NCI-H1694 (cell line): ENCODE measurements around the gene MAP7D2.

Experiments used
- DNase-seq: peaks from one replicate; lab custom pipeline; 2025; lab: John Stamatoyannopoulos, UW

The MAP7D2 gene

DNA sequence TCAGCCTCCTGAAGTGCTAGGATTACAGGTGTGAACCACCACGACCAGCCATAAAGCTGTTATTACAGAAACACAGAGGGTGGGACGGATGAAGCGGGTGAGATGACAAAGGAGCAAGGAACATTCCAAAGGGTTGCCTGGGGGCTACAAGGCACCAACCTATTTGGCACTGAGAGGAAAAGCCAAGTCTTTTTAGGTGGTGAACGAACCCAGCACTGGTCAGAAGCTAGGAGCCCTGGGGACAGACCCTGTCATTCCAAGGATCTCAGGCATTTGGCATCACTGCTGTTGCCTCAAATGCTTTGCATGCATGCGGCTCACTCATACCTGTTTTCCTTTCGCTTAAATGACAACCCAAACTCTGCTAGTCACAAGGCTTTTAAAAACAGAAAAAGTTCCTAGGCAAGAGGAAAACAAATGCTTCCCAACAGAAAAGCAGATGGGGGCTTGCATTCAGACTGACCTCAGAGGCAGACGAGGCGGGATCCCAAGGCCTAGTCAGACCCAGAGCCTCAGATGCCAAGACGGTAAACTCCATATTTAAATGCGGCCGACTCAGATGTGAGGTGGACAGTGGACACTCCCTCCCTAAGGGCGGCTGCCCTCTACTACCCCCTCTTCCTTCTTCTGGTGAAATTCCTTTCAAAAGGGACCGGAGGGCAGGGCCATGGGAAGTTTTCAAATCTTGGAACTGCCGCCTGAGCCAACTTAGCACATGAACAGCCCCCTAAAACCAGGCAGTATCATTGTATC is 4.5 kb downstream of the MAP7D2 start:
- DNase-seq = no peak

DNA sequence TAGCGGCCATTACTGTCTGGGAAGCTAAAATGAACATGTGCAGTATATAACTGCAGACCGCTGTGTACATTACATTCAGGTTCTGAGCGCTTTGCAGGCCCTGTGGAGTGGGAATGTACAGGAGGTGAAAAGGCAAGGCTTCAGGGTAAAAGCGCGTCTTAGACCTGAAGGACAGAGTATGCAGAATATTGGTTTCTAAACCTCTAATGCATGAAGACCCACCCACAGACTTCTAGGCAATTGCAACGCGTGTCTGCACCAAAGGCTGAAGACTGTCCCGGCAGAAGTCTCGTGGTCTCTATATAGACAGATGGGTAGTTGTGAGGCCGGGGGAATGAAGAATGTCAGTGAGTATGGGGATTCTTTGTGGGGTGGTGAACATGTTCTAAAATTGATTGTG is 5.4 kb downstream of the MAP7D2 start:
- no peak for DNase-seq

- DNase-seq = no peak
Observed at GRCh38 chrX:20101934-20102581, 14.6 kb downstream of the MAP7D2 start.

DNA sequence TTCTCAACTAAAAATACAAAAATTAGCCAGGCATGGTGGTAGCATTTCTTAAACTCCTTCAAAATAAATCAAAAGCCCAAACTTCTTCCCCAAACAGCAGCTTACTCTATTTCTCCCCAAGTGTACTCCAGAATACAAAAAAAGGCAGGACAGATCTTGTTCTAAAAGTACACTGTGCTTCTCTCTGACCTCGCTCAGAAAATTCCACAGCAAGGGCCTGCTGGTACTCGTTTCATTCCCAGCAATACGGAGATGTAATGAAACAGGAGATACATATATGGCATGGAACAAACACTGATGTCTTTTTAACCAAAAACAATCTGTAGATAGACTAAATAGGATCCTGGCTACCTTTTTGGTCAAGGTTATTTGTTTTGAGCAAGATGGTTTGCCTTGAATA is 25.2 kb downstream of the MAP7D2 start:
- no peak for DNase-seq

DNA sequence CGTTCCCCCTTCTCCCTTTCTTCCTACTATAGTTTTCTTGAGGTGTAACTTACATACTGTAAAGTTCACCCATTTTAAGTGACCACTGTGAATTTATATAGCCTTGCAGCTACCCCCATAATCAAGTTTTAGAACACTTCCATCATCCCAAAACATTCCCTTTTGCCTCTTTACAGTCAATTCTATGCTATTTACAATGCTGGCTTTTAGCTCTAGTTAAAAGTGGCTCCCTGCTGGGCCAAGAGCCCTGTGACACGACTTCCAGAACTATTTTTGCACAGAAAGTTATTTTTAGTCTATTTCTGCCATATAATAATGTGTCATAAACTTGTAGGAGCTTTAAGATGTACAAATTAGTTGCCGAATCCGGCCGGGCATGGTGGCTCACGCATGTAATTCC is 26.9 kb downstream of the MAP7D2 start:
- no peak for DNase-seq

DNA sequence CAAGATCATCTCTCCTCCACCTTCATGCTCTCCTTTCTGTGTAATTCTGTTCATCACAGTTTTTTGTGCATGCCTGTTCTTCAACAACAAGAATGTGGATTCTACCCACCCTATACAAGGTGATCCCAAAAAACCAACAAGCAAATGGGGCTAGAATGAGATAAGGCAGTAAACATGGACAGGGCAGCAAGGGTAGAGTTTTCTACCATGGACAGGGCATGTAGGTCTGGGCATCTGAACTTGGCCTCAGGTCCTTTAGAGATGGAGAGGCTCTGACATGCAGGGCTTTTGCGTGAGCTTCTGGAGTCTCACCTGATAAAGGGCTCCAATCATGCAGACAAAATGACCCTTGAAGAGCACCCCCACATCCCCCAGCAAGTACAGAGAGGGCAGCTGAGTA is 36.4 kb downstream of the MAP7D2 start:
- no peak for DNase-seq

DNA sequence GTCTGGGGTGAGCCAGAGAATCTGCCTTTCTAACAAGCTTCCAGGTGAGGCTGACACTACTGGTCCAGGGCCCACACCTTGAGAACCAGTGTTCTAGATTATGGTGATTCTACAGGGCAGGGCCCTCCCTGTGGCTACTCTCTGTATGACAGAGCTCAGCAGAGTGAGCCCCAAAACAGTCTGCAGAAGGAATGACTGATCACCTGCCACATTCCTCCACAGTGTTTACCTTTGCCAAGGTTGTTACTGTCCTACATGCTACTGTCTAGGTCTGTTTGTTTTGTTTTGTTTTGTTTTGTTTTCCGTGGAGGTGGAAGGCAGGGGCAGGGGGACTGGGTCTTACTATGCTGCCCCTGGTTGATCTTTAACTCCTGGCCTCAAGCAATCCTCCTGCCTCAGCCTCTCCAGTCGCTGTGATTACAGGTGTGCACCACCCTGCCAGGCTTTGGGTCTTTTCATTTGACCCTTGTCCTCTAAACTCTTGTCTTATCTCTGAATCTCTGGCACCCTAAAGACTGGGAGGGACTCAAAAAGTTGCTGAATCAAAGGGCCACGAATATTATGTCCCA is 45.1 kb downstream of the MAP7D2 start:
- DNase-seq = no peak

GRCh38 chrX:20067709-20068561 is 48.8 kb downstream of the MAP7D2 start:
- DNase-seq = no peak

DNA sequence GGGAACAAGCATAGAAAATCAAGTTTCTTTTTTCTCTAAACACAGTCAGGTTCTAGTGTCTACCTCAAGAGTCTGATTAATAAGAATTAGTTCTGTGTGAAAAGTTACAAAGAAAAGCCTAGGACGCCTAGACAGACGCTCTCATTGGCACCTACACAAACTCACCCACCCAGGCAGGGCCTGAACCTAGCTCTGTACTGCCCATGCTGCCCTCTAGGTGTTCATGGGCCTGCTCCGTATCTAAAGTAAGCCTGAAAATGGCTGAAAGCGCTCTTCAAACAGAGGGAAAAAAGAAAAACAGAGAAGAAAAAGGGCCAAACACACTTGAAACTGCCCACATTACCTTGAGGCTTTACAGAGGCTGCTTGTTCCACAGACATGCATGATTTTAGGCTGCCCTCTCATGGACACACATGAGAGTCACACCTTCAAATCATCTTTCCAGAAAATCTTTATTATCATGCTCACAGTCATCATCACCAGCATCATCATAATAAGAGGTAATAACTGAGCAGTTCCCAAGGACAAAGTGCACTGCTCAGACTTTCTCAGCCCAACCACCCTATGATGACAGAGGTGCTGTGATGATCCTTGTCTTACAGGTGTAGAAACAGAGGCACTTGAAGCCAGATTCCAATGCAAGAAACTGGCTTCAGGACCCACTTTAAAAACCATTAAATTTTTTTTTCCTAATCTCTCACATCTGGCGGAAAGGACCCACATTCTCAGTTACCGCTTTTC is 49.6 kb downstream of the MAP7D2 start:
- peak; percentile 23 for DNase-seq

GRCh38 chrX:20063716-20064351 is 52.9 kb downstream of the MAP7D2 start:
- no peak for DNase-seq

DNA sequence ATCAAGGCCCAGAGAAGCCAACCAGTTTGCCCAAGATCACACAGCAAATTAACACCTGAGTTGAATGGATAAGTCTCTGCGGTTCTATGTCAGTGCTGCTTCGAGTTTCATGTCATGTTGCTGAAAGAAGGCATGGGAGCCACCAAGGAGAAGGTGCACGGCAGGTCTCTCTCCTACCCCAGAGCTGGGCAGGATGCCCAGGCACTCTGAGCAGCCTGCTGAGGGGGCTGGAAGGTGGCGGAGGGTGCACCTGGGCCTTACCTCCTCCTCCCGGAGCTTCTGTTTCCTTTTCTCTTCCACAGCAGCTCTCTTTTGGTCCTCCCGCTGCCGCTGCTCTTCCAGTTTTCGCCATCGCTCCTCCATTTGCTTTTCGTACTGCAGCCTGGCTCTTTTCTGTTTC is 53.6 kb downstream of the MAP7D2 start:
- no peak for DNase-seq

- DNase-seq = no peak
Observed at GRCh38 chrX:20061855-20062254, 54.9 kb downstream of the MAP7D2 start.

- peak; percentile 34 for DNase-seq
Observed at GRCh38 chrX:20060961-20061748, 55.6 kb downstream of the MAP7D2 start.

DNA sequence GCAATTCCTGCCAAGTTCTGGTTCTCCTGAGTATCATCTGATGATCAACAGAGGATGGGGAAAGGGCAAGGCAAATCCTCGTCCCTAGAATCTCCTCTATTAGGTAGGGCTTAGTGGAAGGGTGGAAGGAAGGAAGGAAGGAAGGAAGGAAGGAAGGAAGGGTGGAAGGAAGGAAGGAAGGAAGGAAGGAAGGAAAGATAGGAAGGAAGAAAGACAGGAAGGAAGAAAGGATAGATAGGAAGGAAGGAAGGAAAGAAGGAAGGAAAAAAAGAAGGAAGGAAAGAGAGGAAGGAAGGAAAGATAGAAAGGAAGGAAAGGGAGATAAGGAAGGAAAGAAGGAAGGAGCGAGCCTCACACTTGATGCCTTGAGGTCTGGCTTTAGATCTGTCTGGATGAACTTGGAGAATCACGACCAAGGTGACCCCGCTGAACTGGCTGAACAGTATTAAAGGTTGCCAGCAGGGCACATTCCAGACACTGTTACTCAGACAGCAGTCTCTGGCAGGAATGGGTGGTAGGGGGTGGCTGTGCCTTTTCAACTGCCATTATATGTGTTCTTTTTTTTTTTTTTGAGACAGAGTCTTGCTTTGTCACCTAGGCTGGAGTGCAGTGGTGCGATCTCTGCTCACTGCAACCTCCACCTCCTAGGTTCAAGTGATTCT is 57.1 kb downstream of the MAP7D2 start:
- DNase-seq = no peak

- no peak for DNase-seq
Observed at GRCh38 chrX:20057479-20057878, 59.2 kb downstream of the MAP7D2 start.

DNA sequence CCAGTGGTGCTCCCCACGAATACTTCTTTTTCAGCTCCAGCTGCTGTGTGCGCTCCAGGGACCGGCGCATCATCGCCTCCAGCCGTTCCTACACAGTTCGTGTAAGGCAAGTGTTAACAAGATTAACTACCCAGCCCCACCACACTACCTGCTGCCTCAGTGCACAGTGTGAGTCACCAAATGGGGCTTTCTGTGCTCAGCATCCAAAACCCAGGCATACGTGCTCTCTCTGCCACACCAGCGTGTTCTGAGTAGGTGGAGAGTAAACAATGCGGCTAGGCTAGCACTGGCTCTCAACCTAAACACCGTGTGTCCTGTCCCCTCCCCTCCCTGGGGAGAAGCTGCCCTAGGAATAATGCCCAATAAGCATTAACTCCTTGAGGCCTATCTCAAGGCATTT is 60.0 kb downstream of the MAP7D2 start:
- no peak for DNase-seq

DNA sequence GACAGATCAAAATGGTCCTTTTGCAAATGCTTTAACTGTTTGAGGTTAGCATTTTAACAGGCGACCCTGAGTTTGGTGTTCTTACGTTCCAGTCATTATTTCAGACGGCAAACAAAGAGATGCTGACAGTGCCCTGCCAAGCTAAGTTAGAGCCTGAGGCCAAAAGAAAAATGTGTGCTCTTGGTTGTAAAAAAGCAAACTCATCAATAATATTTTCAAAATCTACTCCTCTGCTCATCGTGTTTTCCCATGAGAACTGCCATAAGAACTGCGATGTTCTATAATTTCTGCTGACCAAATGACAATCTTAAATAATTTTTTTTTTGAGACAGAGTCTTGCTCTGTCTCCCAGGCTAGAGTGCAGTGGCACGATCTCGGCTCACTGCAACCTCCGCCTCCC is 63.2 kb downstream of the MAP7D2 start:
- no peak for DNase-seq

DNA sequence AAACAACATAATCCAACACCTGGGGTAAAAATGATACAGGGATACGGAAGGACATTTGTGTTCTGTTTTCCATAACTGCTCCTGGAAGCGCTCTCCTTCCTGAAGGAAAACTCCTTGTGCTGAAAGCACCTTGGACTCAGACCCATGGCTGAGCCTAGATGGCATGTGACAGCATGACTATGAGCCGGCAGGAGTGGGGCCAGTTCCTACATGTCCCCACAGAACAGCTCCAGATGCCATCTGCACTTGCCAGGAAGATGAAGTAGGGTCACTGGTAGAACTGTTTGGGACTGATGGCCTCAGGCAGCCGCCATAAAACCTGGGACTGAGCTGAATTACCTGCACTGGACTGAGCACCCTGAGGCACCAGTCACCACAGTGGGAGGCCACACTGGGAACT is 69.8 kb downstream of the MAP7D2 start:
- peak; percentile 32 for DNase-seq

GRCh38 chrX:20046223-20046622 is 70.5 kb downstream of the MAP7D2 start:
- peak; percentile 24 for DNase-seq

GRCh38 chrX:20042221-20042620 is 74.5 kb downstream of the MAP7D2 start:
- DNase-seq = no peak
